ENCODE data around the gene CASK.

GRCh38 chrX:41559235-41560052, 363.9 kb downstream of the CASK start:
- TF ChIP-seq CTCF (IDR thresholded peaks at IDR 0.05; ENCODE audit: low read depth, low read length, poor library complexity, severe bottlenecking): no peak
- TF ChIP-seq EZH2phosphoT487 (IDR thresholded peaks at IDR 0.05; ENCODE audit: borderline replicate concordance, low read length): no peak
